K562 (cell line): ENCODE data around the gene TNIK. TPM values are rescaled to one million over a fixed set of nuclear protein-coding genes. Genes with fewer than 3 reads are reported as not detected.

ENCODE experiments used
- ATAC-seq: fragments of 200-7000 bp; cut with Tn5 transposase; 3 replicates; pipeline ENCODE4 v1.9.1; 2020; ENCODE audit warnings: moderate library complexity
- BruUV-seq: library from RNA; stranded (reverse); fragments of 400-500 nt; replicated peaks from 2 replicates; lab custom pipeline; 2021; lab: Mats Ljungman, UMichigan
- CTCF ChIA-PET: fragments of 300-600 bp; formaldehyde crosslinking; extraction: SDS; loops from one replicate; lab custom pipeline; 2021; ENCODE audit warnings: low intra/inter-chr PET ratio; lab: Yijun Ruan, JAX
- POLR2A ChIA-PET: fragments of 300-600, 350-650 bp; sonication (Branson Sonifier 250); formaldehyde crosslinking; extraction: SDS; loops from one replicate; lab custom pipeline; 2021; ENCODE audit warnings: antibody characterized with exemption, inconsistent platforms; lab: Yijun Ruan, JAX
- DNase-seq, 4 experiments: peaks; one replicate each; pipeline versions ENCODE4 v3.0.0 to v3.0.0-alpha.2; 2011 to 2018; ENCODE audit warnings: low spot score in 3 of 4, mixed read lengths in 3 of 4; ENCODE audit errors: extremely low read depth in 1 of 4
- FAIRE-seq: peaks from 2 replicates; lab custom pipeline; 2011; peaks lifted over from hg19 to GRCh38; lab: Jason Lieb, UNC
- H2AFZ ChIP-seq: 2 replicates; pipeline ENCODE4 v1.6.0; 2011; ENCODE audit warnings: low read depth, low read length, control low read depth, inconsistent platforms
- H3K27ac ChIP-seq: fragments of 200-600 bp; 3 replicates; pipeline ENCODE4 v1.8.0; 2011; ENCODE audit warnings: low read depth, mild to moderate bottlenecking, control low read depth, inconsistent platforms, low read length, moderate library complexity, mixed read lengths; ENCODE audit errors: extremely low read depth
- H3K27me3 ChIP-seq, 2 experiments: fragments of 300-600 bp in 1 of 2; 2 replicates in 1 of 2; 3 replicates in 1 of 2; pipeline versions ENCODE4 v1.6.0 to v1.8.0; 2011; ENCODE audit warnings: inconsistent platforms in 2 of 2, low read length in 2 of 2, mild to moderate bottlenecking in 1 of 2, mixed read lengths in 1 of 2, moderate library complexity in 1 of 2; ENCODE audit not compliant: control insufficient read depth in 2 of 2, insufficient read depth in 2 of 2
- H3K36me3 ChIP-seq: fragments of 300-600 bp; 3 replicates; pipeline ENCODE4 v1.8.0; 2011; ENCODE audit warnings: mild to moderate bottlenecking, low read length, inconsistent platforms; ENCODE audit not compliant: control insufficient read depth, insufficient read depth
- H3K4me1 ChIP-seq, 2 experiments: fragments of 200-600 bp in 1 of 2; replicated peaks in 1 of 2; 2 replicates in 1 of 2; 3 replicates in 1 of 2; pipeline versions ENCODE4 v1.5.1 to v1.8.0; 2011; ENCODE audit warnings: inconsistent platforms in 2 of 2, low read length in 2 of 2, mild to moderate bottlenecking in 1 of 2, mixed read lengths in 1 of 2, moderate library complexity in 1 of 2; ENCODE audit not compliant: control insufficient read depth in 2 of 2, insufficient read depth in 2 of 2
- H3K4me2 ChIP-seq: 2 replicates; pipeline ENCODE4 v1.6.1; 2011; ENCODE audit warnings: low read length, control low read depth, inconsistent platforms, mixed read lengths; ENCODE audit not compliant: insufficient read depth
- H3K4me3 ChIP-seq: fragments of 200-600 bp; sonication (generic), shearing (Covaris generic); 2 replicates; pipeline ENCODE4 v1.5.1; 2016; ENCODE audit warnings: control low read depth, inconsistent platforms
- H3K79me2 ChIP-seq: fragments of 200-600 bp; 3 replicates; pipeline ENCODE4 v1.8.0; 2011; ENCODE audit warnings: low read length, inconsistent platforms; ENCODE audit not compliant: control insufficient read depth, insufficient read depth
- H3K9ac ChIP-seq, 2 experiments: 2 replicates each; pipeline versions ENCODE4 v1.6.0 to v1.6.1; 2011; ENCODE audit warnings: low read depth in 2 of 2, low read length in 2 of 2, control low read depth in 1 of 2, inconsistent platforms in 1 of 2, mild to moderate bottlenecking in 1 of 2, mixed read lengths in 1 of 2; ENCODE audit not compliant: insufficient read depth in 1 of 2
- H3K9me1 ChIP-seq: one replicate; pipeline ENCODE4 v1.6.0; 2011; ENCODE audit warnings: inconsistent platforms, mild to moderate bottlenecking, low read length, moderate library complexity; ENCODE audit not compliant: control insufficient read depth, insufficient read depth
- H3K9me3 ChIP-seq: replicated peaks from 2 replicates; pipeline ENCODE4 v1.5.1; 2011; ENCODE audit warnings: low read depth, low read length, inconsistent platforms; ENCODE audit not compliant: control insufficient read depth, insufficient read depth
- H4K20me1 ChIP-seq: replicated peaks from 2 replicates; pipeline ENCODE4 v1.6.1; 2011; ENCODE audit warnings: low read length, inconsistent platforms, mixed read lengths; ENCODE audit not compliant: control insufficient read depth, insufficient read depth
- BDP1 ChIP-seq: IDR thresholded peaks from 3 replicates; pipeline ENCODE4 v1.6.1; 2011; ENCODE audit not compliant: insufficient read length, insufficient read depth
- GABPB2 ChIP-seq: fragments of 250-450 bp; sonication (Bioruptor Pico); conservative IDR thresholded peaks from 2 replicates; pipeline ENCODE4 v1.5.1; 2021; ENCODE audit warnings: mild to moderate bottlenecking
- HCFC1 ChIP-seq: IDR thresholded peaks from 2 replicates; pipeline ENCODE4 v1.6.1; 2012; ENCODE audit warnings: low read depth, low read length, improper control_type of control experiment
- HNRNPH1 ChIP-seq: fragments of 200-400 bp; formaldehyde crosslinking; optimal IDR thresholded peaks from 2 replicates; pipeline ENCODE3; 2017; ENCODE audit warnings: low read depth, mild to moderate bottlenecking, low read length, moderate library complexity
- NCOA6 ChIP-seq: fragments of 450-650 bp; IDR thresholded peaks from 2 replicates; pipeline ENCODE4 v1.6.1; 2017; ENCODE audit warnings: mild to moderate bottlenecking
- NRF1 ChIP-seq, 2 experiments: fragments of 450-650 bp; IDR thresholded peaks in 1 of 2; conservative IDR thresholded peaks in 1 of 2; 2 replicates each; pipeline ENCODE4 v1.6.1; 2014; ENCODE audit warnings: mild to moderate bottlenecking in 2 of 2
- POLR2B ChIP-seq: fragments of 450-650 bp; IDR thresholded peaks from 2 replicates; pipeline ENCODE4 v1.6.1; 2018; ENCODE audit warnings: low read depth; ENCODE audit not compliant: partially characterized antibody
- SIN3A ChIP-seq, 2 experiments: fragments of 150-350 bp in 1 of 2; IDR thresholded peaks; 2 replicates each; pipeline ENCODE4 v1.6.1; 2011 to 2016; ENCODE audit warnings: borderline replicate concordance in 2 of 2, low read depth in 2 of 2, low read length in 2 of 2, mild to moderate bottlenecking in 2 of 2, moderate library complexity in 2 of 2; ENCODE audit not compliant: control insufficient read depth in 1 of 2
- ZBTB17 ChIP-seq: fragments of 450-650 bp; formaldehyde crosslinking; IDR thresholded peaks from 2 replicates; pipeline ENCODE4 v1.4.0; 2020; ENCODE audit warnings: mild to moderate bottlenecking
- ZNF347 ChIP-seq: fragments of 450-650 bp; formaldehyde crosslinking; IDR thresholded peaks from 2 replicates; pipeline ENCODE4 v1.4.0; 2020; ENCODE audit warnings: low read depth, mild to moderate bottlenecking, moderate library complexity
- ZNF354B ChIP-seq: fragments of 250-450 bp; sonication (Bioruptor Pico); IDR thresholded peaks from 2 replicates; pipeline ENCODE4 v1.4.0; 2020
- ZNF57 ChIP-seq: fragments of 450-650 bp; formaldehyde crosslinking; IDR thresholded peaks from 2 replicates; pipeline ENCODE4 v1.4.0; 2020; ENCODE audit warnings: mild to moderate bottlenecking, moderate library complexity
- in situ Hi-C: fragments of 300-500 bp; cut with MboI; formaldehyde crosslinking; loops from 4 replicates; pipeline ENCODE4 v1.15.0; 2018; ENCODE audit warnings: inconsistent platforms, mixed read lengths
- intact Hi-C: fragments of 100-400 bp; cut with micrococcal nuclease; formaldehyde crosslinking; loops from 2 replicates; pipeline ENCODE4 v1.14.2; 2022
- polyA plus RNA-seq, 8 experiments: library from polyadenylated mRNA; depleted of rRNA in 4 of 8; stranded (reverse) in 5 of 8; unstranded in 3 of 8; fragments of >200 nt; fragmentation: Nextera tagmentation in 2 of 8; fragmentation: Illumina TruSeq in 1 of 8; extraction: Ambion mirVana in 2 of 8; extraction: Trizol in 1 of 8; gene quantifications; 2 replicates each; pipeline versions ENCODE4 v1.2.1 to v1.2.3, GENCODE V29; 2011 to 2014; ENCODE audit warnings: inconsistent platforms in 1 of 8, missing spikeins in 1 of 8
- total RNA-seq, 7 experiments: library from RNA; depleted of rRNA in 6 of 7; stranded (reverse); fragments of >200 nt in 6 of 7; fragmentation: Illumina TruSeq in 2 of 7; extraction: Trizol in 2 of 7; gene quantifications; 2 replicates each; pipeline versions ENCODE4 v1.2.1 to v1.2.3, GENCODE V29; 2011 to 2021; ENCODE audit warnings: low replicate concordance in 1 of 7
- TF ChIP-seq, protein P1 (sequence below), 2 experiments: fragments of 250-450 bp in 1 of 2; fragments of 450-650 bp in 1 of 2; sonication (Bioruptor Pico) in 1 of 2; IDR thresholded peaks; 2 replicates each; pipeline versions ENCODE4 v1.6.1 to v1.8.0; 2016 to 2021; ENCODE audit warnings: mild to moderate bottlenecking in 2 of 2, moderate library complexity in 2 of 2, missing compliant biosample characterization in 1 of 2, missing genetic modification characterization in 1 of 2
- TF ChIP-seq, protein P2 (sequence below), 2 experiments: fragments of 450-650 bp; IDR thresholded peaks; 2 replicates each; pipeline ENCODE4 v1.6.1; 2018; ENCODE audit warnings: mild to moderate bottlenecking in 2 of 2, low read depth in 1 of 2; ENCODE audit not compliant: partially characterized antibody in 2 of 2
- TF ChIP-seq, protein P3 (sequence below): sonication (generic); formaldehyde crosslinking; IDR thresholded peaks from 2 replicates; pipeline ENCODE4 v1.8.0; 2022; ENCODE audit warnings: missing genetic modification reagents, mild to moderate bottlenecking, borderline replicate concordance
- TF ChIP-seq, protein P4 (sequence below): fragments of 450-650 bp; IDR thresholded peaks from 2 replicates; pipeline ENCODE4 v1.6.1; 2016

Gene TNIK
- total and polyA plus RNA-seq, 9 of the 15 experiments (the other 6 are each of a cell fraction or from before 2014, with no cell fraction given): 6.6 to 39.0 (median 24.7) TPM

DNA sequence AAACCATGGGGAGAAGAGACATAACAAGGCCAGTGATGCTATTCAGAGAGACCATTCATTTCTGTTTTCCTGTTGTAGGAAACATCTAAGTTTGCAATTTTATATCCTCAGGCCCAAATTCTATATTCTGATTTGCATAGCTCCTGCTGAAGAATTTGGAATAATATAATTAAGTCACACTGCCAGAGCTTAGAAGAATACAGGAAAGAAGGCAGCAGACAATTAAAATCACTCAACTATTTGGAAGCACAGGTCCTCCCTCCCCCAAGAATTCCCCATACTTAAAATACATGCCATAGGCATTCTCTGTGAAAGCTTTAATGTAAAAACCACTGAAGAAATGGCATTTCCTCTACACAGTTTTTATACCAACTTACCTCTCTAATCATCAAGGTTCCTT is 366.7 kb downstream of the TNIK start:
- Histone ChIP-seq H3K9me3 (no peaks in the 10 kb centered on the region), H3K36me3 (no peaks in the 10 kb centered on the region; the same call in 2 of the 3 replicates), H3K4me2 (no peak overlapping the region), H3K9ac (no peak overlapping the region), H3K79me2 (no peaks in the 10 kb centered on the region), H3K27ac (no peak overlapping the region), H4K20me1 (no peaks in the 10 kb centered on the region), H3K27me3 (no peaks in the 10 kb centered on the region), H2AFZ (no peak overlapping the region), H3K9me1 (no peaks in the 10 kb centered on the region), H3K4me1 (peaks cover 0 to 3% of the 10 kb centered on the region in 2 experiments; a peak in 2 of 5 replicates), H3K4me3 (no peak overlapping the region)
- no peak for FAIRE-seq
- in situ Hi-C loops (no loop called here), intact Hi-C loops (no loop called here)
- BruUV-seq: no TSS peak
- no peak for DNase-seq
- ChIA-PET POLR2A (interaction anchor here (0.7 kb wide), 4 partner anchors 14 to 281 kb away, joined by 3 read pairs; no protein-coding TSS in a partner anchor), CTCF (no interaction called here)
- no peak for ATAC-seq
- TF ChIP-seq BDP1 (no peak), SIN3A (IDR thresholded peaks at IDR 0.05; ENCODE audit: borderline replicate concordance in 2 of 2, control insufficient read depth in 1 of 2, low read depth in 2 of 2, low read length in 2 of 2) (no peak), POLR2B (no peak), HCFC1 (no peak), ZNF57 (no peak), ZNF354B (CRISPR knock-in tag) (no peak), ZBTB17 (CRISPR knock-in tag) (no peak), ZNF347 (CRISPR knock-in tag) (no peak), NCOA6 (no peak), GABPB2 (CRISPR knock-in tag) (no peak), NRF1 (conservative IDR thresholded peaks at IDR 0.05 in 1 of 2, IDR thresholded peaks at IDR 0.05 in 1 of 2) (no peak), HNRNPH1 (no peak)
- TF ChIP-seq, protein P1, sequence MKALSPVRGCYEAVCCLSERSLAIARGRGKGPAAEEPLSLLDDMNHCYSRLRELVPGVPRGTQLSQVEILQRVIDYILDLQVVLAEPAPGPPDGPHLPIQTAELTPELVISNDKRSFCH (CRISPR knock-in tag; IDR thresholded peaks at IDR 0.05): no peak
- TF ChIP-seq, protein P1 (tag; IDR thresholded peaks at IDR 0.05): no peak
- TF ChIP-seq, protein P2, sequence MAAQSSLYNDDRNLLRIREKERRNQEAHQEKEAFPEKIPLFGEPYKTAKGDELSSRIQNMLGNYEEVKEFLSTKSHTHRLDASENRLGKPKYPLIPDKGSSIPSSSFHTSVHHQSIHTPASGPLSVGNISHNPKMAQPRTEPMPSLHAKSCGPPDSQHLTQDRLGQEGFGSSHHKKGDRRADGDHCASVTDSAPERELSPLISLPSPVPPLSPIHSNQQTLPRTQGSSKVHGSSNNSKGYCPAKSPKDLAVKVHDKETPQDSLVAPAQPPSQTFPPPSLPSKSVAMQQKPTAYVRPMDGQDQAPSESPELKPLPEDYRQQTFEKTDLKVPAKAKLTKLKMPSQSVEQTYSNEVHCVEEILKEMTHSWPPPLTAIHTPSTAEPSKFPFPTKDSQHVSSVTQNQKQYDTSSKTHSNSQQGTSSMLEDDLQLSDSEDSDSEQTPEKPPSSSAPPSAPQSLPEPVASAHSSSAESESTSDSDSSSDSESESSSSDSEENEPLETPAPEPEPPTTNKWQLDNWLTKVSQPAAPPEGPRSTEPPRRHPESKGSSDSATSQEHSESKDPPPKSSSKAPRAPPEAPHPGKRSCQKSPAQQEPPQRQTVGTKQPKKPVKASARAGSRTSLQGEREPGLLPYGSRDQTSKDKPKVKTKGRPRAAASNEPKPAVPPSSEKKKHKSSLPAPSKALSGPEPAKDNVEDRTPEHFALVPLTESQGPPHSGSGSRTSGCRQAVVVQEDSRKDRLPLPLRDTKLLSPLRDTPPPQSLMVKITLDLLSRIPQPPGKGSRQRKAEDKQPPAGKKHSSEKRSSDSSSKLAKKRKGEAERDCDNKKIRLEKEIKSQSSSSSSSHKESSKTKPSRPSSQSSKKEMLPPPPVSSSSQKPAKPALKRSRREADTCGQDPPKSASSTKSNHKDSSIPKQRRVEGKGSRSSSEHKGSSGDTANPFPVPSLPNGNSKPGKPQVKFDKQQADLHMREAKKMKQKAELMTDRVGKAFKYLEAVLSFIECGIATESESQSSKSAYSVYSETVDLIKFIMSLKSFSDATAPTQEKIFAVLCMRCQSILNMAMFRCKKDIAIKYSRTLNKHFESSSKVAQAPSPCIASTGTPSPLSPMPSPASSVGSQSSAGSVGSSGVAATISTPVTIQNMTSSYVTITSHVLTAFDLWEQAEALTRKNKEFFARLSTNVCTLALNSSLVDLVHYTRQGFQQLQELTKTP (IDR thresholded peaks at IDR 0.05; ENCODE audit: low read depth in 1 of 2, partially characterized antibody in 2 of 2): no peak
- TF ChIP-seq, protein P3, sequence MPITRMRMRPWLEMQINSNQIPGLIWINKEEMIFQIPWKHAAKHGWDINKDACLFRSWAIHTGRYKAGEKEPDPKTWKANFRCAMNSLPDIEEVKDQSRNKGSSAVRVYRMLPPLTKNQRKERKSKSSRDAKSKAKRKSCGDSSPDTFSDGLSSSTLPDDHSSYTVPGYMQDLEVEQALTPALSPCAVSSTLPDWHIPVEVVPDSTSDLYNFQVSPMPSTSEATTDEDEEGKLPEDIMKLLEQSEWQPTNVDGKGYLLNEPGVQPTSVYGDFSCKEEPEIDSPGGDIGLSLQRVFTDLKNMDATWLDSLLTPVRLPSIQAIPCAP (CRISPR knock-in tag): no peak
- TF ChIP-seq, protein P4, sequence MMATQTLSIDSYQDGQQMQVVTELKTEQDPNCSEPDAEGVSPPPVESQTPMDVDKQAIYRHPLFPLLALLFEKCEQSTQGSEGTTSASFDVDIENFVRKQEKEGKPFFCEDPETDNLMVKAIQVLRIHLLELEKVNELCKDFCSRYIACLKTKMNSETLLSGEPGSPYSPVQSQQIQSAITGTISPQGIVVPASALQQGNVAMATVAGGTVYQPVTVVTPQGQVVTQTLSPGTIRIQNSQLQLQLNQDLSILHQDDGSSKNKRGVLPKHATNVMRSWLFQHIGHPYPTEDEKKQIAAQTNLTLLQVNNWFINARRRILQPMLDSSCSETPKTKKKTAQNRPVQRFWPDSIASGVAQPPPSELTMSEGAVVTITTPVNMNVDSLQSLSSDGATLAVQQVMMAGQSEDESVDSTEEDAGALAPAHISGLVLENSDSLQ: no peak
